Measurements from ENCODE around the gene GUSB. TPM values are rescaled to one million over a fixed set of nuclear protein-coding genes. Genes with fewer than 3 reads are reported as not detected.

GUSB gene
- 27.0 to 32.6 TPM (median 30.9 TPM) in 5 replicates for total RNA-seq (2022; extraction: Qiagen RNA extraction)

DNA sequence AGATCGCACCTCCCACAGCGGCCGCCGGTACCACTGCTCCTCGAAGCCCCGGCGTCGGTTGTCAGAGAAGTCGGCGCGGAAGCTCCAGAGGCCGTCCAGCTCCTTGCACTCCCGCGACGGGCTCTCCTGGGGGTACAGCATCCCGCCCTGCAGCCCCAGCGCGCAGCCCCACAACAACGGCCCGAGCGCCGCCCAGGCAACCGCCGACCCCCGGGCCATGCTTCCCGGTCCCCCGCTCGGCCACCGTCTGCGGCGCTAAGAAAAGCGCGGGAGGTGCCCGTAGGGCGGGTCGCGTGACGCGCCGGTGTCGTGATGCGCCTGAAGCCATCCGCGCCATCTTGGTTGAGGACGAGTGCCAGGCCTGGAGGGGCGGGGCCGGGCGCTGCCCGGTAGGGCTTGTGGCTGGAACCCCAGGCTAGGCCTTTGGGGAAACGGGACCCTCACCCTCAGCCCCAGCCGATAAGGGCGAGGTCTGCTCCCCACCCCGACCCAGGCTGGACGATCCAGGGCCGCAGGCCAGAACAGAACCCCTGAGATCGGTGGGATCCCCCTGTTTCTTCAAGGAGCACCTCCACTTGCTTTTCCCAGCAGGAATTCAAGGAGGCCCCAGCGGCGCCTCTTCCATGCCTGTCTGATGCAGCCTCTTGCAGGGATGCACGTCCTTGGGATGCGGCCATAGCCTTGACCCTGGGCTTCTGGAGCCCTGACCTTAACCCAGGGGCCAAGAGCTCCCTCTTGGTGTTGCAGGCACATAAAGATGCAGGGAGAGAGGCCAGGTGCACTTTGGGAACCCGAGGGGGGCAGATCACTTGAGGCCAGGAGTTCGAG is at the start of gene GUSB:
TSS of gene GUSB (minus strand) at position 249 of the 828 bp plus-strand sequence. CDS start at position 219, 30 bp downstream.

Other genes with a start within 250 kb of the GUSB start
- gene VKORC1L1, start 109.1 kb downstream of the GUSB start, total RNA-seq (2022; extraction: Qiagen RNA extraction), result 23.1 to 36.1 TPM (median 30.5 TPM) in 5 replicates
- 17.8 to 24.0 TPM (median 21.8 TPM) in 5 replicates for gene ASL, start 93.6 kb upstream of the GUSB start, total RNA-seq (2022; extraction: Qiagen RNA extraction)
- gene CRCP, start 132.6 kb upstream of the GUSB start, total RNA-seq (2022; extraction: Qiagen RNA extraction), result 26.4 to 32.7 TPM (median 26.8 TPM) in 5 replicates
- 6.3 to 8.3 TPM (median 7.3 TPM) in 5 replicates for gene TPST1, start 223.1 kb upstream of the GUSB start, total RNA-seq (2022; extraction: Qiagen RNA extraction)